HG03139 (cell line): ENCODE data around the gene TAX1BP1.

ENCODE experiments used
- ATAC-seq: cut with Tn5 transposase; IDR thresholded peaks from one replicate; pipeline ENCODE4 v1.9.1; 2021; ENCODE audit not compliant: unreplicated experiment

Gene TAX1BP1

GRCh38 chr7:27739909-27740448 is at the start of gene TAX1BP1:
Gene TAX1BP1 (plus strand): TSS chr7:27740162. CDS start chr7:27748525, 8,363 bp downstream.
- peak; percentile 91 for ATAC-seq

DNA sequence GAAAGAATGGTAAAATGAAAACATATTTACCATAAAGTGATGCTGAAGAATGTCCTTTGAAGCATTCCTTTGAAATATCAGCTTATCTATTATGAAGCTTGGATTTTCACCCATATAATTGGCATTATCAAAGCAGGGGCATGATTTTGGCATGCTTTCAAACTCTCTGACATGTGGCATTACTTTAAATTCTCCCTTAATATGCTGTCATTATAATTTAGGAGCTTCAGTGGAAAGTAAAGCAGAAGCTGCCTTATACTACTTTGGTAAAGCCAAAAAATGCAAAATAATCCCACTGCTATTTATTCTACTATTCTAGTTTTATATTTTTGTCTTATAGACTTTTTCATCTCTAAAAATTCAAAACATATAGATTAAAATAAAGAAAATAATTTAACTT is 49.3 kb upstream of the TAX1BP1 start:
- no peak for ATAC-seq

GRCh38 chr7:27693794-27694193 is 46.2 kb upstream of the TAX1BP1 start:
- no peak for ATAC-seq

DNA sequence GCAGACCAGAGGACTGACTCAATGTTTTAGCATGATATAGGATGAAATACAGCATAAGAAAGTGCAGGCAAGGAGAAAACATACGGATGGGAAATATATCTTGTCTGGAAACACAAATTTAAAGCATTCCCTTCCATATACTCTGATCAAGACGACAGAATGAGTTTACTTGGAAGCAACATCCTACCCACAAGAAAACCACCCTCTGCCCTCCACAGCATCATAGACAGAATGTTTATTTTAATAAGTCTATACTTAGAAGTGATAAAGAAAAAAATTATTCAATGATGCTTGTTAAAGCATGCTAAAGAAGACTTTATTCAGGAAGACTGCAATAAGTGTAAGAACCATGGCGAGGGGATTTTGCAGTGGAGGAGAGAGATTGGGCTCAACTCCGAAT is 44.9 kb upstream of the TAX1BP1 start:
- ATAC-seq, result no peak

DNA sequence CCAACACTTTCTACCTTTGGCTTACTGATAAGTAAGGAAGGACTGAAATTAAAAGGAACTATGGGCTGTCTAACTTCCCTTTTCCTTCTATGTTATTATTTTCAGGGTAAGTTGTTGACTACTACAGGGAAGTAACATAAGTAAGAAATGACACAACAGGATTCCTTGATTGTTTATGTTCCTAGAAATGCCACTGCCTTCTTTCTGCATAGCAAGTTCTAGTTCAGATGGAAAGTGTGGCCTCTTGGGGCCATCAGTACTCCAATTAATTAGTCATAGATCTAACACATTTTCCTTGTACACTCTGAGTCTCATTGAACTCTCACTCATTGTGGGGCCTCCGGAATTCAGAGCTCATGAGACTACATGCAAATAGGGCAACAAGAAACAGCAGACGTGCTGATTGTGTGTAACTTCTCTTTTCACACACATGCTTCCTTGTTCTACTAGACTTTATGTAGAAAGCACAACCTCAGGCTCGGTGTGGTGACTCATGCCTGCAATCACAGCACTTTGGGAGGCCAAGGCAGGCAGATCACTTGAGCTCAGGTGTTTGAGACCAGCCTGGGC is 42.0 kb upstream of the TAX1BP1 start:
- ATAC-seq, result peak; percentile 56

GRCh38 chr7:27699751-27700150 is 40.2 kb upstream of the TAX1BP1 start:
- ATAC-seq, result no peak

- ATAC-seq, result no peak
Observed at GRCh38 chr7:27700501-27700900, 39.5 kb upstream of the TAX1BP1 start.

- ATAC-seq, result no peak
Observed at GRCh38 chr7:27703181-27703580, 36.8 kb upstream of the TAX1BP1 start.

- no peak for ATAC-seq
Observed at GRCh38 chr7:27704422-27705199, 35.4 kb upstream of the TAX1BP1 start.

GRCh38 chr7:27705200-27705594 is 34.8 kb upstream of the TAX1BP1 start:
- no peak for ATAC-seq

GRCh38 chr7:27708485-27708884 is 31.5 kb upstream of the TAX1BP1 start:
- no peak for ATAC-seq

DNA sequence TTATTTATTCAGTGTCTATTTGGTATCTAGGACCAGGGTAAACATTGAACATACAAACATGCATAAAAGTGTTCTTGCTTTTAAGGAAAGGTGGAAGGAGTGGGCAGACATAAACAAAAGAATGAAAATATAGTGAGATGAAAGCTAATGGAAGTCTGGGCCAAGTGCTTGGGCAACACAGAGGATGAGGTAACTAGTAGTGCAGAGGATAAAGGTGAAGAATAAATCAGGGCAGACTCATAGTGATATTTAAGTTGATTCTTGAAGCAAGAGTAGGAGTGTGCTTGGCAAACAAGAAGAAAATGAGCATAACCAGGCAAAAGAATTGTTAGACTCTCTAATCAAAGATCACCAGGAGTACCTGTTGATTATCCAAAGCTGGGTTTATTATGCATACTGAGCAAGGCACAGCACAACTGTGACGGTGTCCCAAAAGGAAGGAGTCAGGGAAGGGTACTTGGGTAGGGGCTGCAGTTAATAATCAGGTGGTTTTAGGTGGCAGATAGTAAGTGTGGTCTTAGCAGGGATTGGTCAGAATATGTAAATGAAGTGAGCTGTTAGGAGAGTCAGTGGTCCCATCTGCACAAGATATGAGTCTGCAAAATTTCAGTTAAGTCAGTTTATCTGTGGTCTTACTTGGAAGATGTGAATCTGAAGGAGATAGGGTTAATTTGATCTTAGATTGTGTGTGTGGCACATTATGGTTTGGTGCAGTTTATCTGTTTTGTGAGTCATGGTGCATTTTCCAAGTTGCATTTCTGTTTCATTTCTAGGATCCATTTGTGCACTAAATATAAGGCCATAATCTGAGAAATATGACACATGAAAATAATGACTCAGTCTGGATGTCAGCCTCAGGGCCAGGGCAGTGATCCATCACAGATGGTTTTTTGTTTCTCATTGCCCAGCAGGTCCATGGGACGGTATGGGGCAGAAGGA is 30.6 kb upstream of the TAX1BP1 start:
- ATAC-seq, result no peak

GRCh38 chr7:27712217-27712616 is 27.7 kb upstream of the TAX1BP1 start:
- ATAC-seq, result no peak

DNA sequence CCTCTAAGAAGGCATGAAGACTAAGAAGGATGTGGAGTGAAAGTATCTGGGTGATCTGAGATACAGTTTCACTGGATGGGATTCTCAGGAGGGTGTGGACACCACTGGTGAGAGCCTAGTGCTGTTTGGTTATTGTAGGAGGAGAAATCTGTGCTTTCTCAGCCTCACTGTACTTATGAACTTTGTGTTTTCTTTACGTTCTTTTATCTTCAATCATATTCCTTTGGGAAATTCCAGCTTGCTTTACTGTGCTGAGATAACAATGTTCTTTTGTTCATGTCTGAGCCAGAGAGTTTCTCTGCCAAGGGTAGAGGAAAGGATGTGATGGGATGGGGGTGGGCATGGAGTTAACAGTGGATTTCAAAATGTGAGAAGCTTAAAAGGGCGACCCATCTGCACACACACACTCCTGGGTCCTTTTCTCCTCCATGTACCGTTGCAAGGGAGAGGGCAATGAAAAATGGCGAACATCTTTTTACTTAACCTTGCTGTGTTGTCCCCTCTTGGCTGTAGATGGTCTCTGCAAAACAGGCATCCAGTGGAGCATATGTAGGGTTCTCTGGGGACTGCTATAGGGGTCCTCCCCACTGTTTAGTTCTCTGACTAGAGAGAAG is 25.0 kb upstream of the TAX1BP1 start:
- no peak for ATAC-seq

DNA sequence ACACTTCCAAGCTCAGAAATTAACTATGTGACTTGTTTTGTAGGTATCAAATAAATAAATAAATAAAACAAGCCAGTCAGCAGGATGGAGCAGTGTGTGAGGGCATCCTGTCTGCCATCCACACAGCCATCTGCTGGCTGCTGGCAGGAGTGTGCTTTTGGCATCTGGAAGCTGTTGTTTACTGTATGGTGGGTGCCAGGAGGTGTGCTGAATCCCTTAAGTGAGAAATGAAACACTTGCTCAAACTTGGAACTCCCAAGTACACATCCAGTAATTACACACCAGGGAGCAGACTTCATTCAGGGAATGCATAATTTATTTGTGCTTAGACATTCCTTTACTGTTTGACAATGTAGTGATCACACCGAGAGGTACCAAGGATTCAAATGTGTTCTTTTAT is 16.9 kb upstream of the TAX1BP1 start:
- ATAC-seq, result no peak

DNA sequence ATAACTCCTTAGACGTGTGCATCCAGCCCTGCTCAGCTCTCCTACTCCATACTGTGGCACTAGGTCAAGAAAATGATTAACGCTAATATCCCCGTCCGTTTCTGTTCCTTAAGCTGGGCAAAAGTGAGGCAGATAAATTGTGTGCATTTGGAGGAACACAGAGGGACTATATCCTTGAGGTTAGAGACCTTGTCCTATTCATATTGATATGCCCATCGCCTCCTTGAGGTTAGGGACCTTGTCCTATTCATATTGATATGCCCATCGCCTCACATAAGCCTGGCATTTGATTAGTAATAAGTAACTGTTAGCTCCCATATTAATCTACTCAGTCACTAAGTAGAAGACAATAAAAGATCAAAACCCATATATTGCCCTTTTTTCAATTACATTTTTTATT is 12.9 kb upstream of the TAX1BP1 start:
- ATAC-seq, result no peak

DNA sequence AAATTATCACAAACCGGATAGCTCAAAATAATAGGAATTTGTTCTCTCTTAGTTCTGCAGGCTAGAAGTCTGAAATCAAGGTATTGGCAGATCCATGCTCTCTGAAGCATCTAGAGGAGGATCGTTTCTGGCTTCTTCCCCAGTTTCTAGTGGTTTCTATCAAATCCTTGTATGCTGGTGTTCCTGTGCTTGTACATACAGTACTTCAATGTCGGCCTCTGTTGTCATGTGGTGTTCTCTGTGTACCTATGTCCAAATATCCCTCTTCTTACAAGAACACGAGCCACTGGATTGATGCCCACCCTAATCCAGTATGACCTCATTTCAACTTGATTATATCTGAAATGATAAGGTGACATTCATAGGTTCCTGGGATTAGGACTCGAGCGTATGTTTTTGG is 9.8 kb upstream of the TAX1BP1 start:
- no peak for ATAC-seq

DNA sequence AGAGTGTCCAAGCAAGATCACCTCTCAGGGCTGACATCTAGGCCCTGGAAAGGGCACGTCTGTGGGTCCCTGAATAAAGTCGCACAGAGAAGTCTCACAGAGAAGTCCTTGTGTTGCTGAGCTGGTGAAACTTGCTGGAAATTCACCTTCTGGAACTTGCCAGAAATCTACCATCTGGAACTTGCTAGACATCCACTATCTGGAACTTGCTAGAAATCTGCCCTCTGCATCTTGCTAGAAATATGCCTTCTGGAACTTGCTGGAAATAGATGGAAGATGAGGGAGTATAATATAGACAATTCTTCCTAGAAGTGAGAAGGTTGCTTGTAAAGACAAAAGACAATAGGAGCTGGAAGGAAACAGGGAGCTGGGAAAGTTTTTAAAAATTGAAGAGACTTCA is 5.4 kb upstream of the TAX1BP1 start:
- no peak for ATAC-seq

DNA sequence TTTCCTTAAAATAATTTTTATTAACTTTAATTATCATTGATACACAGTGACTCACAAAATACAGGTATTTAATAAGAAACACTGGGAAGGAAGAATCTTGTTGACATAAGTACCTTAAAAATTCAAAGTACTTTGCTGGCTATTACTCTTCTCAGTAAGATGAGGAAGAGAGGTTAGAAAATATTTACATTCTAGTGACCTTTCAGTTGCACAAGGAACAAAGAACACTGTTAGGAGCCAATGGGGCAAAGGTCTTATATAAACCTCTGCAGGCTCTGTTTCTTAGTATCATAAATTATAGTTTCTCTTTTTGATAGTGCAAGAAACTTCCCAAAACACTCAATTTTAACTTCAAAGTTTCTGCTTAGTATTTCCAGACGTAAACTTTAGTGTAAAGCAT is 4.8 kb upstream of the TAX1BP1 start:
- ATAC-seq, result no peak

DNA sequence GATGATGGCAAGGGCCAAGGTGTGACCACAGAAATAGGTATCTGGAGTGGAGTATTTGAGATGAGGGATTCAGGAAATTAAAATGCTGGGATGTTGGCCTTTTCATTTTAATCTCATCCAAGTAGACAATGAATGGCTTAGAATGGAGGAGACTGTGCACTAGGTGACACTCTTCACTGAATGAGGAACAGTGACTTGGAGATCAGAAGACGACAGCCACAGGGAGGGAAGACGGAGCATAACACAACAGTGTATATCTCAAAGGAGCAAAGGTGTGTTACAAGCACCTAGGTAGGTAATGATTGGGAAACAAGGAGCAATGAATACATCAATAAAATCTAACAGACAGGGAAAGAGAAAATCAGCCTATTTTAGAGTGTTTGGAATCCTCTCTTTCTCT is 4.1 kb upstream of the TAX1BP1 start:
- no peak for ATAC-seq

DNA sequence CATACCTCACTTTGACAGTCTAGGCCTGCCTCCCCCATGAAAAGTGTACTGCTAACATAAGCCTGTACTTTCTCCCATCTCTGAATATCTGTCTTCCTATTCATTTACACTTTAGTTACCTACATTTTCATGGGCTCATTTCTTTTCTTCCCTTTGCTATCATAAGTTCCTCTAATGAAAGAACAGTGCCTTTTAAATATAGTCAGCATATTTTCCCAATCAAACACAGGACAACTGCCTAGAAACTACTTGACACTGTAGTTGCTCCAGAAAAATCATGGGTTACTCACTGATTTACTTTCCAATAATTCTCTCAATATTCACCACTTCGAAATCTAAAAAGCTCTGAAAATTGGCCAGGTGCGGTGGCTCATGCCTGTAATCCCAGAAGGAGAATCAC is 2.8 kb upstream of the TAX1BP1 start:
- no peak for ATAC-seq
